ENCODE data around the gene RUFY1. TPM values are rescaled to one million over a fixed set of nuclear protein-coding genes. Genes with fewer than 3 reads are reported as not detected.

The RUFY1 gene
- total and polyA plus RNA-seq, 2 experiments from 2014 or later, result 38.6 to 42.3 TPM

- WGBS (ENCODE audit: low lambda C conversion rate, missing lambda C conversion rate), result 93% methylated on average over 9 of the region's 9 CpGs
These were observed 49.6 kb downstream of the RUFY1 start for GRCh38 chr5:179599973-179600372.

DNA sequence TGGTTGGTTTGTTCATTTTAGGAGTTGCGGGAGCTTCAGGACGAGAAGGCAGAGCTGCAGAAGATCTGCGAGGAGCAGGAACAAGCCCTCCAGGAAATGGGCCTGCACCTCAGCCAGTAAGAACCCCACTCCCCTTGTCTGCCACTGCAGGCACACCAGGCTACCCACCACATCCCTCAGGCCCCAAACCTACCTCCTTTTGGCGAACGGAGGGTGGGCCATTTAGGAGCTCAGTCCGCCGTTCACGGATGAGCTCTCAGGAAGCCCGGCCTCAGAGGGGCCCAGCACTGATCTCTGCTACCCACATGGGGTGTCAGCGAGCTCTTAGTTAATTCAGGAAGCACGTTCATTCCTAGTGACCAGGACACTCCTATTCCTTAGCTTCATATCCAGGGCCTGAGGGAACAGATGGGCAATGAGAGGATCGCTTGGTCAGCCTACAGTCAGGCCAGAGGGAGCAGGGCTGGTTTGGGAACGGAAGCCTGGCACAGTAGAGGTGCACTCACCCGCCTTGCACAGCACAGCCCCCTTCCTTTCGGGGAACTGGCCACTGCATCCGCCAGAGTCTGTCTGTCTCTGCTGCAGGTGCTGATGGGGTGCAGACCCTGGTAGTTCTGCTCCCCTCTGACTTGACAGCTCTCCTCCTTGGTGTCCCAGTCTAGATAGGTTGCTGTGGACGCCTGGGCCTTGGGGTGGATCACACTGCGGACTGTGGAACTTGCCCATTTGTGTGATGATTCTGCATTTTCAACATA, 51.7 kb downstream of the RUFY1 start:
- peaks cover 1% of the 10 kb centered on the region for H4K20me1 ChIP-seq (ENCODE audit: insufficient read depth, poor library complexity, severe bottlenecking)
- no peak for DNase-seq (ENCODE audit: low spot score)
- no peak overlapping the region for H3K27ac ChIP-seq
- TF ChIP-seq EZH2phosphoT487 (IDR thresholded peaks at IDR 0.05; ENCODE audit: low read depth, severe bottlenecking, unreplicated experiment) (no peak), EZH2 (IDR thresholded peaks at IDR 0.05; ENCODE audit: borderline replicate concordance) (no peak)
- TF ChIP-seq, protein P1, sequence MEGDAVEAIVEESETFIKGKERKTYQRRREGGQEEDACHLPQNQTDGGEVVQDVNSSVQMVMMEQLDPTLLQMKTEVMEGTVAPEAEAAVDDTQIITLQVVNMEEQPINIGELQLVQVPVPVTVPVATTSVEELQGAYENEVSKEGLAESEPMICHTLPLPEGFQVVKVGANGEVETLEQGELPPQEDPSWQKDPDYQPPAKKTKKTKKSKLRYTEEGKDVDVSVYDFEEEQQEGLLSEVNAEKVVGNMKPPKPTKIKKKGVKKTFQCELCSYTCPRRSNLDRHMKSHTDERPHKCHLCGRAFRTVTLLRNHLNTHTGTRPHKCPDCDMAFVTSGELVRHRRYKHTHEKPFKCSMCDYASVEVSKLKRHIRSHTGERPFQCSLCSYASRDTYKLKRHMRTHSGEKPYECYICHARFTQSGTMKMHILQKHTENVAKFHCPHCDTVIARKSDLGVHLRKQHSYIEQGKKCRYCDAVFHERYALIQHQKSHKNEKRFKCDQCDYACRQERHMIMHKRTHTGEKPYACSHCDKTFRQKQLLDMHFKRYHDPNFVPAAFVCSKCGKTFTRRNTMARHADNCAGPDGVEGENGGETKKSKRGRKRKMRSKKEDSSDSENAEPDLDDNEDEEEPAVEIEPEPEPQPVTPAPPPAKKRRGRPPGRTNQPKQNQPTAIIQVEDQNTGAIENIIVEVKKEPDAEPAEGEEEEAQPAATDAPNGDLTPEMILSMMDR (IDR thresholded peaks at IDR 0.05; ENCODE audit: poor library complexity), result no peak
- H3K9me3 ChIP-seq (ENCODE audit: low read depth), result no peaks in the 10 kb centered on the region
- H3K9me2 ChIP-seq (replicated peaks; ENCODE audit: insufficient read depth), result no peaks in the 10 kb centered on the region
- WGBS (ENCODE audit: low lambda C conversion rate, missing lambda C conversion rate), result 97% methylated on average over 18 of the region's 18 CpGs
- H3K27me3 ChIP-seq, result no peaks in the 10 kb centered on the region
- no peaks in the 10 kb centered on the region for H3K36me3 ChIP-seq (replicated peaks; ENCODE audit: insufficient read depth, low read depth)
- H3K4me3 ChIP-seq, result no peak overlapping the region
- H3K4me1 ChIP-seq (ENCODE audit: insufficient read depth), result no peaks in the 10 kb centered on the region
- no peak overlapping the region for H3K4me2 ChIP-seq
- H2AFZ ChIP-seq, result no peak overlapping the region
- H3K79me2 ChIP-seq, result no peaks in the 10 kb centered on the region

More at GRCh38 chr5:179599973-179600372, 49.6 kb downstream of the RUFY1 start:
- Histone ChIP-seq H3K27ac (no peak overlapping the region), H3K36me3 (replicated peaks; ENCODE audit: insufficient read depth, low read depth) (no peaks in the 10 kb centered on the region), H3K27me3 (no peaks in the 10 kb centered on the region), H3K9me3 (ENCODE audit: low read depth) (no peaks in the 10 kb centered on the region), H3K4me2 (no peak overlapping the region), H4K20me1 (ENCODE audit: insufficient read depth, poor library complexity, severe bottlenecking) (no peaks in the 10 kb centered on the region), H3K4me3 (no peak overlapping the region), H2AFZ (no peak overlapping the region), H3K79me2 (no peaks in the 10 kb centered on the region), H3K9me2 (replicated peaks; ENCODE audit: insufficient read depth) (no peaks in the 10 kb centered on the region), H3K4me1 (ENCODE audit: insufficient read depth) (no peaks in the 10 kb centered on the region)
- DNase-seq (ENCODE audit: low spot score), result no peak
- TF ChIP-seq, protein P1 (IDR thresholded peaks at IDR 0.05; ENCODE audit: poor library complexity), result no peak
- TF ChIP-seq EZH2phosphoT487 (IDR thresholded peaks at IDR 0.05; ENCODE audit: low read depth, severe bottlenecking, unreplicated experiment), result no peak
- TF ChIP-seq EZH2 (IDR thresholded peaks at IDR 0.05; ENCODE audit: borderline replicate concordance), result no peak

- Histone ChIP-seq H2AFZ (no peak overlapping the region), H3K27me3 (no peaks in the 10 kb centered on the region), H3K4me1 (ENCODE audit: insufficient read depth) (no peaks in the 10 kb centered on the region), H3K79me2 (no peaks in the 10 kb centered on the region), H3K27ac (no peak overlapping the region), H3K36me3 (replicated peaks; ENCODE audit: insufficient read depth, low read depth) (no peaks in the 10 kb centered on the region), H4K20me1 (ENCODE audit: insufficient read depth, poor library complexity, severe bottlenecking) (peaks cover 5% of the 10 kb centered on the region), H3K4me3 (no peak overlapping the region), H3K4me2 (no peak overlapping the region), H3K9me3 (ENCODE audit: low read depth) (no peaks in the 10 kb centered on the region), H3K9me2 (replicated peaks; ENCODE audit: insufficient read depth) (no peaks in the 10 kb centered on the region)
- no peak for TF ChIP-seq EZH2phosphoT487 (IDR thresholded peaks at IDR 0.05; ENCODE audit: low read depth, severe bottlenecking, unreplicated experiment)
- TF ChIP-seq, protein P1 (IDR thresholded peaks at IDR 0.05; ENCODE audit: poor library complexity), result no peak
- no peak for TF ChIP-seq EZH2 (IDR thresholded peaks at IDR 0.05; ENCODE audit: borderline replicate concordance)
- WGBS (ENCODE audit: low lambda C conversion rate, missing lambda C conversion rate), result 95% methylated on average over 11 of the region's 12 CpGs
- DNase-seq (ENCODE audit: low spot score), result no peak
These were observed 53.0 kb downstream of the RUFY1 start for GRCh38 chr5:179603308-179603707.

All from hepatocyte (in vitro differentiated cells).